Adipocyte (in vitro differentiated cells): ENCODE measurements around the gene TGM2.

ENCODE experiments used
- DNase-seq: peaks from one replicate; pipeline ENCODE4 v3.0.0-alpha.2; 2015; ENCODE audit warnings: low read depth
- H3K27me3 ChIP-seq: replicated peaks from 2 replicates; pipeline ENCODE4 v1.7.0; 2013; ENCODE audit warnings: mild to moderate bottlenecking, low read length, moderate library complexity; ENCODE audit not compliant: control insufficient read depth, insufficient read depth
- H3K36me3 ChIP-seq: 2 replicates; pipeline ENCODE4 v1.7.0; 2013; ENCODE audit warnings: low read length, mild to moderate bottlenecking, moderate library complexity; ENCODE audit not compliant: control insufficient read depth, insufficient read depth, severe bottlenecking
- H3K4me1 ChIP-seq: 2 replicates; pipeline ENCODE4 v1.7.0; 2013; ENCODE audit warnings: mild to moderate bottlenecking, low read length, moderate library complexity; ENCODE audit not compliant: control insufficient read depth, insufficient read depth
- H3K4me3 ChIP-seq: 2 replicates; pipeline ENCODE4 v1.7.0; 2013; ENCODE audit warnings: mild to moderate bottlenecking, low read length, moderate library complexity
- H3K9ac ChIP-seq: 2 replicates; pipeline ENCODE4 v1.7.0; 2013; ENCODE audit warnings: mild to moderate bottlenecking, low read length, moderate library complexity
- H3K9me3 ChIP-seq: 2 replicates; pipeline ENCODE4 v1.7.0; 2013; ENCODE audit warnings: mild to moderate bottlenecking, low read length, moderate library complexity; ENCODE audit not compliant: control insufficient read depth

TGM2 gene

GRCh38 chr20:38123021-38123587 lies 42.0 kb downstream of the TGM2 start:
- H3K9ac ChIP-seq: no peak overlapping the region
- H3K4me3 ChIP-seq: no peak overlapping the region
- H3K4me1 ChIP-seq: peaks cover 14% of the 10 kb centered on the region
- H3K9me3 ChIP-seq: no peaks in the 10 kb centered on the region
- DNase-seq: peak; percentile 71
- H3K36me3 ChIP-seq: no peaks in the 10 kb centered on the region
- no peaks in the 10 kb centered on the region for H3K27me3 ChIP-seq

- Histone ChIP-seq H3K9ac (no peak overlapping the region), H3K27me3 (no peaks in the 10 kb centered on the region), H3K36me3 (no peaks in the 10 kb centered on the region), H3K4me3 (no peak overlapping the region), H3K4me1 (peaks cover 7% of the 10 kb centered on the region), H3K9me3 (peaks cover 3% of the 10 kb centered on the region)
- no peak for DNase-seq
Observed at GRCh38 chr20:38121741-38122140, 43.3 kb downstream of the TGM2 start.

- Histone ChIP-seq H3K36me3 (no peaks in the 10 kb centered on the region), H3K27me3 (no peaks in the 10 kb centered on the region), H3K9ac (no peak overlapping the region), H3K4me1 (peaks cover 5% of the 10 kb centered on the region), H3K9me3 (peaks cover 5% of the 10 kb centered on the region), H3K4me3 (no peak overlapping the region)
- no peak for DNase-seq
Observed at GRCh38 chr20:38120625-38120988, 44.5 kb downstream of the TGM2 start.

GRCh38 chr20:38119446-38119845 lies 45.6 kb downstream of the TGM2 start:
- Histone ChIP-seq H3K36me3 (no peaks in the 10 kb centered on the region), H3K27me3 (no peaks in the 10 kb centered on the region), H3K9ac (no peak overlapping the region), H3K4me3 (no peak overlapping the region), H3K9me3 (peaks cover 5% of the 10 kb centered on the region), H3K4me1 (peaks cover 5% of the 10 kb centered on the region)
- no peak for DNase-seq

- Histone ChIP-seq H3K36me3 (no peaks in the 10 kb centered on the region), H3K9me3 (peaks cover 5% of the 10 kb centered on the region), H3K4me1 (no peaks in the 10 kb centered on the region), H3K9ac (no peak overlapping the region), H3K27me3 (no peaks in the 10 kb centered on the region), H3K4me3 (no peak overlapping the region)
- DNase-seq: peak; percentile 74
Observed at GRCh38 chr20:38117635-38118034, 47.4 kb downstream of the TGM2 start.

- H3K9me3 ChIP-seq: peaks cover 5% of the 10 kb centered on the region
- no peaks in the 10 kb centered on the region for H3K27me3 ChIP-seq
- H3K4me1 ChIP-seq: no peaks in the 10 kb centered on the region
- H3K9ac ChIP-seq: no peak overlapping the region
- no peak overlapping the region for H3K4me3 ChIP-seq
- no peak for DNase-seq
- no peaks in the 10 kb centered on the region for H3K36me3 ChIP-seq
Observed at GRCh38 chr20:38117205-38117604, 47.9 kb downstream of the TGM2 start.

- Histone ChIP-seq H3K36me3 (no peaks in the 10 kb centered on the region), H3K27me3 (no peaks in the 10 kb centered on the region), H3K9ac (no peak overlapping the region), H3K4me1 (no peaks in the 10 kb centered on the region), H3K4me3 (no peak overlapping the region), H3K9me3 (peaks cover 5% of the 10 kb centered on the region)
- DNase-seq: no peak
Observed at GRCh38 chr20:38116409-38117165, 48.5 kb downstream of the TGM2 start.

- H3K27me3 ChIP-seq: no peaks in the 10 kb centered on the region
- H3K36me3 ChIP-seq: no peaks in the 10 kb centered on the region
- no peak overlapping the region for H3K9ac ChIP-seq
- H3K4me3 ChIP-seq: no peak overlapping the region
- H3K4me1 ChIP-seq: peaks cover 2% of the 10 kb centered on the region
- peaks cover 5% of the 10 kb centered on the region for H3K9me3 ChIP-seq
- no peak for DNase-seq
Observed at GRCh38 chr20:38115896-38116295, 49.2 kb downstream of the TGM2 start.

GRCh38 chr20:38115205-38115604 lies 49.9 kb downstream of the TGM2 start:
- Histone ChIP-seq H3K4me1 (peaks cover 8% of the 10 kb centered on the region), H3K4me3 (no peak overlapping the region), H3K27me3 (no peaks in the 10 kb centered on the region), H3K9me3 (peaks cover 5% of the 10 kb centered on the region), H3K9ac (no peak overlapping the region), H3K36me3 (no peaks in the 10 kb centered on the region)
- no peak for DNase-seq

GRCh38 chr20:38114353-38114791 lies 50.7 kb downstream of the TGM2 start:
- peaks cover 5% of the 10 kb centered on the region for H3K9me3 ChIP-seq
- H3K36me3 ChIP-seq: no peaks in the 10 kb centered on the region
- no peaks in the 10 kb centered on the region for H3K27me3 ChIP-seq
- H3K4me1 ChIP-seq: peaks cover 17% of the 10 kb centered on the region
- H3K9ac ChIP-seq: no peak overlapping the region
- H3K4me3 ChIP-seq: no peak overlapping the region
- DNase-seq: peak; percentile 45

- no peak overlapping the region for H3K9ac ChIP-seq
- DNase-seq: no peak
- H3K9me3 ChIP-seq: peaks cover 5% of the 10 kb centered on the region
- H3K27me3 ChIP-seq: no peaks in the 10 kb centered on the region
- H3K4me1 ChIP-seq: peaks cover 24% of the 10 kb centered on the region
- no peak overlapping the region for H3K4me3 ChIP-seq
- no peaks in the 10 kb centered on the region for H3K36me3 ChIP-seq
Observed at GRCh38 chr20:38113401-38114325, 51.4 kb downstream of the TGM2 start.
